Loucy (cell line): ENCODE data around the gene FUOM.

Experiments used
- H2AFZ ChIP-seq: fragments of 200-600 bp; sonication (generic); 2 replicates; pipeline ENCODE4 v1.6.0; 2016; ENCODE audit warnings: antibody characterized with exemption, mild to moderate bottlenecking, low read length, moderate library complexity
- H3F3A ChIP-seq: fragments of 200-600 bp; 2 replicates; pipeline ENCODE4 v1.6.0; 2016; ENCODE audit warnings: antibody characterized with exemption, low read depth, mild to moderate bottlenecking
- H3K27me3 ChIP-seq: fragments of 200-600 bp; sonication (generic); 2 replicates; pipeline ENCODE4 v1.6.1; 2014; ENCODE audit warnings: low read length, mild to moderate bottlenecking; ENCODE audit not compliant: insufficient read depth, poor library complexity, severe bottlenecking
- H3K36me3 ChIP-seq: fragments of 200-600 bp; sonication (generic); 2 replicates; pipeline ENCODE4 v1.6.1; 2016; ENCODE audit warnings: low read length; ENCODE audit not compliant: insufficient read depth
- H3K4me1 ChIP-seq: fragments of 200-600 bp; sonication (generic); 2 replicates; pipeline ENCODE4 v1.5.1; 2014; ENCODE audit warnings: low read length, mild to moderate bottlenecking; ENCODE audit not compliant: insufficient read depth, poor library complexity, severe bottlenecking
- H3K4me2 ChIP-seq: fragments of 200-600 bp; sonication (generic); 2 replicates; pipeline ENCODE4 v1.6.0; 2014; ENCODE audit warnings: antibody characterized with exemption, low read length, low read depth, mild to moderate bottlenecking; ENCODE audit not compliant: poor library complexity, severe bottlenecking
- H3K4me3 ChIP-seq: fragments of 200-600 bp; sonication (generic); 2 replicates; pipeline ENCODE4 v1.5.1; 2014; ENCODE audit warnings: low read length, mild to moderate bottlenecking, mixed read lengths; ENCODE audit not compliant: poor library complexity, severe bottlenecking
- H3K79me2 ChIP-seq: fragments of 200-600 bp; sonication (generic); 2 replicates; pipeline ENCODE4 v1.6.1; 2014; ENCODE audit warnings: low read length; ENCODE audit not compliant: insufficient read depth
- H3K9ac ChIP-seq: fragments of 200-600 bp; sonication (generic); 2 replicates; pipeline ENCODE4 v1.6.0; 2014; ENCODE audit warnings: mild to moderate bottlenecking, low read depth, low read length, moderate library complexity; ENCODE audit not compliant: poor library complexity, severe bottlenecking
- H3K9me2 ChIP-seq: fragments of 200-600 bp; sonication (generic); replicated peaks from 2 replicates; pipeline ENCODE4 v1.6.1; 2016; ENCODE audit warnings: low read depth, low read length, mixed read lengths
- H3K9me3 ChIP-seq: fragments of 200-600 bp; sonication (generic); 2 replicates; pipeline ENCODE4 v1.6.1; 2014; ENCODE audit warnings: mild to moderate bottlenecking, antibody characterized with exemption, low read length, low read depth; ENCODE audit not compliant: insufficient read depth
- H4K20me1 ChIP-seq: fragments of 200-600 bp; sonication (generic); 2 replicates; pipeline ENCODE4 v1.6.0; 2014; ENCODE audit warnings: antibody characterized with exemption, low read length, mild to moderate bottlenecking; ENCODE audit not compliant: insufficient read depth, poor library complexity, severe bottlenecking
- EZH2phosphoT487 ChIP-seq: fragments of 200-600 bp; IDR thresholded peaks from 2 replicates; pipeline ENCODE4 v1.6.1; 2018; ENCODE audit warnings: antibody characterized with exemption, mild to moderate bottlenecking, moderate library complexity, borderline replicate concordance
- TF ChIP-seq, protein P1 (sequence below): fragments of 200-600 bp; sonication (generic); conservative IDR thresholded peaks from 2 replicates; pipeline ENCODE4 v1.5.1; 2014; ENCODE audit warnings: mild to moderate bottlenecking, antibody characterized with exemption, low read length

FUOM gene

DNA sequence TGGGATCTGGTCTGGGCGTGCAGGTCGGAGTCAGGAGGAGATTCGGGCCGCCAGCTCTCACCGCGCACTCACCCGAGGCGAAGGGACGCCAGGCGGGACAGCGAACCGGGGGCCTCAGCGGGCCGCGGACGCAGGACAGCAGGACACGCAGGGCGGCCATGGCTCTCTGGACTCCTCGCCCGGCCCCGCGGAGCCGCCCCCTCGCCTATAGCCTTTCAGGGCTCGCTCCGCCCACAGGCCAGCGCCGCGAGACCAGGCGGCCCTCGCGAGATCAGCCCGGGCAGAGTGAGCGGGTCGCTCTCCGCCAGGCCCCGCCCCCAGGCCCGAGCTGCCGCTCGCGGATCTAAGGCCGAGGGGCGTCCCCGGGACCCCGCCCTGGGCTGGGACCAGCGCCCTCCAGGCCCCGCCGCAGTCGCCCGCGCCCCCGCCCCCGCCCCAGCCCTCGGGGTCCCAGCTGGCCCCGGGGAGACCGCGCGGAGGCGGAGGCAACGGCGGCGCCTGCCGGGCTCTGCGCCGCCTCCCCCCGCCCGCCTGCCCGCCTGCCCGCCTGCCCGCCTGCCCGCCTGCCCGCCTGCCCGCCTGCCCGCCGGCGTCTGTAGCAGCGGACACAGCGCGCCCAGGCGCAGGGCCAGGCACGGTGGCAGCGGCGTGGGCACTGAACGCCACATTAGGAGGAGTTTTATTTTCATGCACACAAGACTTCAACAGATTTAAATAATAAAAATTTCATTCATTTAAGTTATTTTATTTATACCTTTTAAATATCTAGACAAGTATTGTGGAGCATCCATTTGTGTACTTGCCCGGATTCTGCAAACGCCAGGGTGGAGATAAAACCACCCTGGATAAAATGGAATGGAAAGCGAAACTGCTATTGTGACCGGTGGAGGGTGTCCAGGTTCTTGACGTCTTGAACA lies 15.6 kb upstream of the FUOM start, which contains the start of gene ECHS1:
Gene ECHS1 (minus strand): TSS at position 181 of the 917 bp plus-strand sequence. CDS start 21 bp downstream, at position 160.
- Histone ChIP-seq H3F3A (no peaks in the 10 kb centered on the region; the same call in 1 of the 2 replicates), H2AFZ (peak within 1 kb of the TSS; percentile 90), H3K4me2 (peak within 1 kb of the TSS; percentile 81), H3K27me3 (no peaks in the 10 kb centered on the region), H3K4me1 (peaks cover 27% of the 10 kb centered on the region), H3K9me3 (no peaks in the 10 kb centered on the region), H3K36me3 (peaks cover 8% of the 10 kb centered on the region; the same call in 1 of the 2 replicates), H3K79me2 (peaks cover 19% of the 10 kb centered on the region), H3K9me2 (no peaks in the 10 kb centered on the region), H3K9ac (peak within 1 kb of the TSS; percentile 73), H4K20me1 (peaks cover 6% of the 10 kb centered on the region), H3K4me3 (peak within 1 kb of the TSS; percentile 79)
- TF ChIP-seq EZH2phosphoT487, result no peak
- TF ChIP-seq, protein P1, sequence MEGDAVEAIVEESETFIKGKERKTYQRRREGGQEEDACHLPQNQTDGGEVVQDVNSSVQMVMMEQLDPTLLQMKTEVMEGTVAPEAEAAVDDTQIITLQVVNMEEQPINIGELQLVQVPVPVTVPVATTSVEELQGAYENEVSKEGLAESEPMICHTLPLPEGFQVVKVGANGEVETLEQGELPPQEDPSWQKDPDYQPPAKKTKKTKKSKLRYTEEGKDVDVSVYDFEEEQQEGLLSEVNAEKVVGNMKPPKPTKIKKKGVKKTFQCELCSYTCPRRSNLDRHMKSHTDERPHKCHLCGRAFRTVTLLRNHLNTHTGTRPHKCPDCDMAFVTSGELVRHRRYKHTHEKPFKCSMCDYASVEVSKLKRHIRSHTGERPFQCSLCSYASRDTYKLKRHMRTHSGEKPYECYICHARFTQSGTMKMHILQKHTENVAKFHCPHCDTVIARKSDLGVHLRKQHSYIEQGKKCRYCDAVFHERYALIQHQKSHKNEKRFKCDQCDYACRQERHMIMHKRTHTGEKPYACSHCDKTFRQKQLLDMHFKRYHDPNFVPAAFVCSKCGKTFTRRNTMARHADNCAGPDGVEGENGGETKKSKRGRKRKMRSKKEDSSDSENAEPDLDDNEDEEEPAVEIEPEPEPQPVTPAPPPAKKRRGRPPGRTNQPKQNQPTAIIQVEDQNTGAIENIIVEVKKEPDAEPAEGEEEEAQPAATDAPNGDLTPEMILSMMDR, result no peak

DNA sequence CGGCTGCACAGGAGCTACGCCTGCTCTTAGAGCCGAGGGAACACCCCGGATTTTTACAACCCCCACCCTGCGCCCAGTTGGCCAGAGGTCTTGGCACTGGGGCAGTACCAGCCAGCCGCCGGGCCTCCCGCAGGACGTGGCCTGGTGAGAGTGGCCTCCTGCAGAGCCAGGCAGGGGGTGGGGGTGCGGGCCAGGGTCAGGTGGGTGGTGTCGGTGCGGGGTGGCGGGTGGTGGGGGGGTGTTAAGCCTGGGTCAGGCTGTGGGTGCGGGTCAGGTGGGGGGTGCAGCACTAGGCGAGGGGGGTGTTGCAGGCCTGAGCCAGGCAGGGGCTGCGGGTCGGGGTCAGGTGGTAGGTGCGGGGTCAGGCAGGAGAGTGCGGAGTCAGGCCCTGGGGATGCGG lies 14.7 kb upstream of the FUOM start:
- Histone ChIP-seq H3K9me2 (no peaks in the 10 kb centered on the region), H3K36me3 (peaks cover 8% of the 10 kb centered on the region; the same call in 1 of the 2 replicates), H3K4me1 (peaks cover 20% of the 10 kb centered on the region), H3F3A (no peaks in the 10 kb centered on the region; the same call in 1 of the 2 replicates), H2AFZ (no peak overlapping the region), H3K9me3 (no peaks in the 10 kb centered on the region), H3K4me3 (peak overlapping the region; percentile 72), H3K27me3 (no peaks in the 10 kb centered on the region), H4K20me1 (peaks cover 6% of the 10 kb centered on the region), H3K9ac (peak overlapping the region; percentile 73), H3K4me2 (peak overlapping the region; percentile 81), H3K79me2 (peaks cover 19% of the 10 kb centered on the region)
- TF ChIP-seq EZH2phosphoT487, result no peak
- TF ChIP-seq, protein P1, result no peak

DNA sequence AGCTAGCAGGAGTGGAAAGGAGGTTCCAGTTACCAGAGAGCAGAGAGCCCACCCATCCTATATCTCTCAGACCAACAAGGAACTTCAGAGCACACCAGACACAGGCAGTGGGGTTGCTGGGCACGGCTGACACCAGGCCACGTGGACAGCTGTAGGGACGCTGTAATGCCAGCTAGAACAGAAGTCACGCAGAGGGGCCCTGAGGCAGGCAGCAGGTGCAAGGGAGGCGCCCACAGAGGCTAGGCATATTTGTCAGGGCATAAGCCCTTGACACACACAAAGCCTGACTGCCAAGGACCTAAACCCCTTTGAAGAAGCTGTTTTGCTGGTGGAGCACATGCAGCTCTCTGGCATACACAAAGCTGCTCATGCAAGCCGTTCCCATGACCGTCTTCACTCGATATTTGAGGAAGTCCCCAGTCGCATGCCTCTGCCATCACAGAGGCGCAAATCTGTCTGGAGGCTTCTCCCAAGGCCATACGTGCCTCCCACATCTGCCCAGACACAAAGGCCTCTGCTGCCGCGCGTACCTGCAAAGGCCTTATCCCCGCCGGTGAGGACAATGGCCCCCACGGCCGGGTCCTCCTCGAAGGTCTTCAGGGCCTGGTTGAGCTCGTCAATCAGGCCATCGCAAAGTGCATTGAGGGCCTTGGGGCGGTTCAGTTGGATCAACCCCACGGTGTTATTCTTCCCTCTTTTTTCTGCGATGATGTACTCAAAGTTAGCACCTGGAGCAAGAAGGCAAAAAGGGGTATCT lies 12.4 kb upstream of the FUOM start:
- no peaks in the 10 kb centered on the region for H3K9me2 ChIP-seq
- no peak overlapping the region for H3K4me3 ChIP-seq
- H3K4me1 ChIP-seq, result peaks cover 20% of the 10 kb centered on the region
- peaks cover 6% of the 10 kb centered on the region for H4K20me1 ChIP-seq
- no peaks in the 10 kb centered on the region; the same call in 1 of the 2 replicates for H3F3A ChIP-seq
- no peak overlapping the region for H2AFZ ChIP-seq
- H3K9ac ChIP-seq, result no peak overlapping the region
- TF ChIP-seq EZH2phosphoT487, result no peak
- TF ChIP-seq, protein P1, result no peak
- peaks cover 19% of the 10 kb centered on the region for H3K79me2 ChIP-seq
- H3K27me3 ChIP-seq, result no peaks in the 10 kb centered on the region
- peaks cover 8% of the 10 kb centered on the region; the same call in 1 of the 2 replicates for H3K36me3 ChIP-seq
- H3K4me2 ChIP-seq, result peak overlapping the region; percentile 25
- H3K9me3 ChIP-seq, result no peaks in the 10 kb centered on the region
